B cell (primary cell): ENCODE measurements around the gene PRL. TPM values are rescaled to one million over a fixed set of nuclear protein-coding genes. Genes with fewer than 3 reads are reported as not detected.

Experiments used
- ATAC-seq: fragments of 200-7000 bp; cut with Tn5 transposase; one replicate; pipeline ENCODE4 v1.10.0; 2021; ENCODE audit warnings: low read depth, mild to moderate bottlenecking, moderate number of reproducible peaks, moderate library complexity
- CTCF ChIA-PET: fragments of 350-600 bp; sonication (Branson Sonifier 250); formaldehyde crosslinking; loops from one replicate; lab custom pipeline; 2021; ENCODE audit warnings: antibody characterized with exemption, inconsistent platforms; lab: Charles Lee
- POLR2A ChIA-PET: fragments of 350-600 bp; sonication (Branson Sonifier 250); formaldehyde crosslinking; loops from one replicate; lab custom pipeline; 2021; ENCODE audit warnings: antibody characterized with exemption; lab: Charles Lee
- DNase-seq: peaks from one replicate; pipeline ENCODE4 v3.0.0; 2013
- H2AFZ ChIP-seq: 2 replicates; pipeline ENCODE4 v1.6.1; 2012; ENCODE audit warnings: mild to moderate bottlenecking, low read depth, low read length; ENCODE audit not compliant: insufficient read depth, poor library complexity, severe bottlenecking
- H3K27ac ChIP-seq, 2 donors: 1 replicate in 1 of 2; 2 replicates in 1 of 2; pipeline ENCODE4 v1.5.1; 2012 to 2013; ENCODE audit warnings: low read length in 2 of 2, mild to moderate bottlenecking in 2 of 2, moderate library complexity in 1 of 2
- H3K27me3 ChIP-seq, 4 experiments: fragments of 200-600 bp in 1 of 4; sonication (generic) in 1 of 4; replicated peaks in 1 of 4; 1 replicate in 2 of 4; 2 replicates in 2 of 4; pipeline versions ENCODE4 v1.6.1 to v1.7.0; 2013 to 2016; ENCODE audit warnings: low read length in 3 of 4, mild to moderate bottlenecking in 2 of 4, mixed read lengths in 1 of 4, moderate library complexity in 1 of 4; ENCODE audit not compliant: insufficient read depth in 4 of 4, control insufficient read depth in 3 of 4; ENCODE audit errors: control extremely low read depth in 1 of 4
- H3K36me3 ChIP-seq, 2 experiments: replicated peaks in 1 of 2; 1 replicate in 1 of 2; 2 replicates in 1 of 2; pipeline versions ENCODE4 v1.6.1 to v1.7.1; 2013; ENCODE audit warnings: low read length in 1 of 2; ENCODE audit not compliant: insufficient read depth in 2 of 2, control insufficient read depth in 1 of 2; ENCODE audit errors: control extremely low read depth in 1 of 2, extremely low read depth in 1 of 2
- H3K4me1 ChIP-seq, 2 donors: fragments of 200-600 bp in 1 of 2; sonication (generic) in 1 of 2; 1 replicate in 1 of 2; 2 replicates in 1 of 2; pipeline versions ENCODE4 v1.5.1 to v1.6.1; 2013 to 2017; ENCODE audit warnings: low read length in 2 of 2; ENCODE audit not compliant: control insufficient read depth in 2 of 2, insufficient read depth in 2 of 2
- H3K4me2 ChIP-seq: replicated peaks from 2 replicates; pipeline ENCODE3; 2012; ENCODE audit warnings: mild to moderate bottlenecking, low read depth, low read length; ENCODE audit not compliant: poor library complexity, severe bottlenecking
- H3K4me3 ChIP-seq, 5 experiments: fragments of 200-600 bp in 1 of 5; sonication (generic) in 1 of 5; 1 replicate in 3 of 5; 2 replicates in 2 of 5; pipeline versions ENCODE4 v1.5.1 to v1.7.0; 2011 to 2016; ENCODE audit warnings: low read length in 4 of 5, mild to moderate bottlenecking in 4 of 5, low read depth in 2 of 5, control low read depth in 1 of 5, moderate library complexity in 1 of 5; ENCODE audit not compliant: insufficient read depth in 1 of 5; ENCODE audit errors: control extremely low read depth in 1 of 5, extremely low read depth in 1 of 5
- H3K79me2 ChIP-seq: fragments of 200-600 bp; sonication (generic); one replicate; pipeline ENCODE4 v1.6.0; 2016; ENCODE audit warnings: low read length; ENCODE audit not compliant: control insufficient read depth, insufficient read depth
- H3K9ac ChIP-seq: fragments of 200-600 bp; sonication (generic); 2 replicates; pipeline ENCODE4 v1.6.1; 2017; ENCODE audit warnings: mild to moderate bottlenecking, low read length, moderate library complexity
- H3K9me3 ChIP-seq, 3 donors: one replicate each; pipeline versions ENCODE4 v1.6.1 to v1.7.1; 2013; ENCODE audit warnings: low read length in 2 of 3; ENCODE audit not compliant: control insufficient read depth in 2 of 3, insufficient read depth in 1 of 3; ENCODE audit errors: control extremely low read depth in 1 of 3
- H4K20me1 ChIP-seq: 2 replicates; pipeline ENCODE4 v1.6.0; 2012; ENCODE audit warnings: mild to moderate bottlenecking, low read length; ENCODE audit not compliant: insufficient read depth, control insufficient read depth, poor library complexity, severe bottlenecking
- H3K27ac Mint-ChIP-seq: one replicate; pipeline ENCODE4 v1.8.0; 2021; ENCODE audit warnings: mixed read lengths
- H3K27me3 Mint-ChIP-seq: one replicate; pipeline ENCODE4 v1.8.0; 2021; ENCODE audit warnings: mixed read lengths
- H3K4me1 Mint-ChIP-seq: one replicate; pipeline ENCODE4 v1.8.0; 2021; ENCODE audit warnings: mixed read lengths
- H3K4me3 Mint-ChIP-seq: one replicate; pipeline ENCODE4 v1.8.0; 2021; ENCODE audit warnings: mixed read lengths
- H3K9me3 Mint-ChIP-seq: one replicate; pipeline ENCODE4 v1.8.0; 2022; ENCODE audit warnings: mixed read lengths; ENCODE audit not compliant: insufficient read depth
- EZH2 ChIP-seq: IDR thresholded peaks from 2 replicates; pipeline ENCODE4 v1.6.1; 2012; ENCODE audit warnings: borderline replicate concordance, low read depth, mild to moderate bottlenecking, moderate library complexity, low read length; ENCODE audit not compliant: insufficient read depth, poor library complexity, severe bottlenecking
- WGBS: methylation state at CpG from one replicate; pipeline ENCODE4 v1.1.5; 2013; ENCODE audit warnings: missing lambda C conversion rate; ENCODE audit not compliant: insufficient coverage; 5-methylcytosine and 5-hydroxymethylcytosine counted together
- intact Hi-C: fragments of 100-400 bp; cut with micrococcal nuclease; formaldehyde crosslinking; loops from one replicate; pipeline ENCODE4 v1.10.0; 2022
- polyA plus RNA-seq: library from polyadenylated mRNA; depleted of rRNA; stranded (reverse); fragments of >200 nt; gene quantifications from 2 replicates; pipeline ENCODE4 v1.2.3, GENCODE V29; 2012
- total RNA-seq, 2 donors: library from RNA; stranded (reverse); fragments of 120-200 nt in 1 of 2; gene quantifications; 1 replicate in 1 of 2; 2 replicates in 1 of 2; pipeline versions ENCODE4 v1.2.3 to v1.2.4, GENCODE V29; 2013 to 2022
- TF ChIP-seq, protein P1 (sequence below): fragments of 200-600 bp; IDR thresholded peaks from one replicate; pipeline ENCODE4 v1.8.0; 2022; ENCODE audit warnings: antibody characterized with exemption, mild to moderate bottlenecking

The PRL gene
- total and polyA plus RNA-seq, 2 donors (not counting 1 experiment from before 2014, with no cell fraction given) = not detected

DNA sequence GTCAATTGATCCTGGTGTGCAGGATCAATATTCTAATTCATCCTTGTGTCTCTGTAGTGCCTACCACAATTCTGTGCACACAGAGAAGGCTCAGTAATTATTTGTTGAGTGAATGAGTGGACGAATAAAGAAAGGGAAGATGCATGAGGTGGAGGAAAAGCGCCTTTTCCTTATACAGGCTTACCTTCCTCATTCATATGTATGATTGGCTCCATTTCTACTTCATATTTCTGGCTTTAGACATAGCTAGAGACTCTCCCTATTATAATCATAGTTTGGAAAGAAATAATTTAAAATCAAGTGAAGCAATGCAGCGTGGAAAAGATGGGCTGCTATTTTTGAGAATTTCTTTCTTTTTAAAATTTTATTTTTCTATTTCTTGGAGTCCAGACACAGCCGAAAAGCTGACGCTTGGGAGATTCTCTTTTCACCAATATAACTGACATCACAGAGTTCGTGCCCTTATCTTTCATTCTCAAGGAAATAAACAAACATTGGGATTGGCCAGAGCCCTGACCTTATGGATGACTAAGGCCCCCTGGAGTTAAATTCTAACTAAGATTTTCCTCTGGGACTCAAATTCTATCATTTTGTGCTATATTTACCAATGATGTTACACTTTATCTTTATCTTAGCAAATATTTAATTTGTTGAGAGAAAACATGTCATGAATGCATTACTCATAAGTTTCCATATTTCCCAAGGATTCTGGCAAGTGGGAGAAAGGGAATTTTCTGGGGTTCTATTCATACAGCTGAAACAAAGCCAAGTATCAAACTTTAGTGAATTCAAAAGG lies 48.1 kb downstream of the PRL start:
- no peaks in the 10 kb centered on the region for H3K27me3 Mint-ChIP-seq
- Histone ChIP-seq H4K20me1 (no peaks in the 10 kb centered on the region), H3K79me2 (no peaks in the 10 kb centered on the region), H3K9me3 (no peaks in the 10 kb centered on the region), H3K27me3 (no peaks in the 10 kb centered on the region), H3K36me3 (no peaks in the 10 kb centered on the region), H3K4me1 (no peaks in the 10 kb centered on the region), H3K27ac (no peak overlapping the region), H3K4me3 (no peak overlapping the region), H3K4me2 (no peak overlapping the region), H3K9ac (no peak overlapping the region), H2AFZ (no peak overlapping the region)
- DNase-seq = no peak
- intact Hi-C loops = no loop called here
- H3K4me1 Mint-ChIP-seq = no peaks in the 10 kb centered on the region
- H3K4me3 Mint-ChIP-seq = no peak overlapping the region
- no peak overlapping the region for H3K27ac Mint-ChIP-seq
- ChIA-PET POLR2A (no interaction called here), CTCF (no interaction called here)
- TF ChIP-seq, protein P1, sequence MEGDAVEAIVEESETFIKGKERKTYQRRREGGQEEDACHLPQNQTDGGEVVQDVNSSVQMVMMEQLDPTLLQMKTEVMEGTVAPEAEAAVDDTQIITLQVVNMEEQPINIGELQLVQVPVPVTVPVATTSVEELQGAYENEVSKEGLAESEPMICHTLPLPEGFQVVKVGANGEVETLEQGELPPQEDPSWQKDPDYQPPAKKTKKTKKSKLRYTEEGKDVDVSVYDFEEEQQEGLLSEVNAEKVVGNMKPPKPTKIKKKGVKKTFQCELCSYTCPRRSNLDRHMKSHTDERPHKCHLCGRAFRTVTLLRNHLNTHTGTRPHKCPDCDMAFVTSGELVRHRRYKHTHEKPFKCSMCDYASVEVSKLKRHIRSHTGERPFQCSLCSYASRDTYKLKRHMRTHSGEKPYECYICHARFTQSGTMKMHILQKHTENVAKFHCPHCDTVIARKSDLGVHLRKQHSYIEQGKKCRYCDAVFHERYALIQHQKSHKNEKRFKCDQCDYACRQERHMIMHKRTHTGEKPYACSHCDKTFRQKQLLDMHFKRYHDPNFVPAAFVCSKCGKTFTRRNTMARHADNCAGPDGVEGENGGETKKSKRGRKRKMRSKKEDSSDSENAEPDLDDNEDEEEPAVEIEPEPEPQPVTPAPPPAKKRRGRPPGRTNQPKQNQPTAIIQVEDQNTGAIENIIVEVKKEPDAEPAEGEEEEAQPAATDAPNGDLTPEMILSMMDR = no peak
- no CpG with 5 or more reads among the region's 6 CpGs for WGBS
- peaks cover 6% of the 10 kb centered on the region for H3K9me3 Mint-ChIP-seq
- ATAC-seq = no peak

DNA sequence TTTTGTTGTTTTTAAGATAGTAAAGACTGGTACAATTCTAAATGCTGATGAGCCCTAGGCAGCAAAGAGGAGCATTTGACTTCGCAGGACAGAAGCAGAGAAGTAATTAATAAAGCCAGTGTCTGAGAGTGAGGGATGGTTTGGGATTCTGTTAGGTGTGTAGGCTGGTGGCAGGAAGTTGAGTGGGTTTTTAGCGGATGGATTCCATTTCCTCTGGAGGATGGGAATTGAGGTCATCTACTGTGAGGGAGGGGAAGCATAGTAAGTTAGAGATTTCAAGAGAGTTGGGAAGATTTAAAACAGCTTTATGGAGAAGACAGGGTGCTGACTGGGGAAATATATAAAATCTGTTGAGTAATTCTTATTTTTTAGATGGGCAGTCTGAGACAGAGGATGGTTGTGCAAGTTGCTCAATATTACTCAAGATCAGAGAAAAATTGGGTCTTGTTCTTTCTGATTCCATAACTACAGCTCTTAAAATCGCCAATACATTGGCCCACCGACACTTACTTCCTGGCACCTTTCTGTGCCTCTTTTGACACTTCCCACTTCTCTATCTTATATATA lies 48.8 kb downstream of the PRL start:
- no peak overlapping the region for H3K4me3 ChIP-seq
- Mint-ChIP-seq H3K27ac (no peak overlapping the region), H3K9me3 (peaks cover 8% of the 10 kb centered on the region), H3K4me3 (no peak overlapping the region), H3K4me1 (no peaks in the 10 kb centered on the region), H3K27me3 (no peaks in the 10 kb centered on the region)
- no peaks in the 10 kb centered on the region for H4K20me1 ChIP-seq
- H3K27ac ChIP-seq = no peak overlapping the region
- no peaks in the 10 kb centered on the region for H3K27me3 ChIP-seq
- no peak overlapping the region for H3K9ac ChIP-seq
- no peak for DNase-seq
- H3K4me2 ChIP-seq = no peak overlapping the region
- H2AFZ ChIP-seq = no peak overlapping the region
- no peaks in the 10 kb centered on the region for H3K36me3 ChIP-seq
- no peak for ATAC-seq
- intact Hi-C loops = no loop called here
- no peaks in the 10 kb centered on the region for H3K79me2 ChIP-seq
- no peaks in the 10 kb centered on the region for H3K4me1 ChIP-seq
- CTCF ChIA-PET = no interaction called here
- WGBS = 70% methylated on average over 2 of the region's 4 CpGs
- no peak for TF ChIP-seq EZH2
- TF ChIP-seq, protein P1 = no peak
- H3K9me3 ChIP-seq = no peaks in the 10 kb centered on the region
- POLR2A ChIA-PET = no interaction called here
